OCI-LY7 (cell line): Measurements from ENCODE around the gene C12orf43. TPM values are rescaled to one million over a fixed set of nuclear protein-coding genes. Genes with fewer than 3 reads are reported as not detected.

ENCODE experiments used
- BruUV-seq: library from RNA; stranded (reverse); fragments of 400-500 nt; replicated peaks from 2 replicates; lab custom pipeline; 2021; lab: Mats Ljungman, UMichigan
- CTCF ChIA-PET: fragments of 300-600 bp; sonication (Branson Sonifier 250); formaldehyde crosslinking; loops from one replicate; lab custom pipeline; 2022; ENCODE audit warnings: antibody characterized with exemption; ENCODE audit not compliant: unreplicated experiment; lab: Charles Lee
- POLR2A ChIA-PET: fragments of 300-600 bp; sonication (Branson Sonifier 250); formaldehyde crosslinking; loops from one replicate; lab custom pipeline; 2022; ENCODE audit warnings: antibody characterized with exemption; lab: Charles Lee
- DNase-seq: peaks from one replicate; pipeline ENCODE4 v3.0.0-alpha.2; 2015; ENCODE audit warnings: low spot score
- H2AFZ ChIP-seq: fragments of 200-600 bp; sonication (generic), shearing (Covaris generic); 2 replicates; pipeline ENCODE4 v1.6.1; 2014; ENCODE audit warnings: mild to moderate bottlenecking, antibody characterized with exemption, low read length, moderate library complexity
- H3K27ac ChIP-seq: fragments of 200-600 bp; sonication (generic); 2 replicates; pipeline ENCODE4 v1.5.1; 2014; ENCODE audit warnings: mixed run types, low read depth, mild to moderate bottlenecking, moderate library complexity, low read length, inconsistent platforms; ENCODE audit not compliant: poor library complexity, severe bottlenecking
- H3K36me3 ChIP-seq: fragments of 200-600 bp; sonication (generic); 2 replicates; pipeline ENCODE4 v1.6.1; 2014; ENCODE audit warnings: mild to moderate bottlenecking, antibody characterized with exemption, low read length, moderate library complexity, mixed read lengths; ENCODE audit not compliant: insufficient read depth
- H3K4me1 ChIP-seq: fragments of 200-600 bp; sonication (generic); 2 replicates; pipeline ENCODE4 v1.5.1; 2014; ENCODE audit warnings: mild to moderate bottlenecking, low read length; ENCODE audit not compliant: insufficient read depth, poor library complexity, severe bottlenecking
- H3K4me2 ChIP-seq: fragments of 200-600 bp; sonication (generic); 2 replicates; pipeline ENCODE4 v1.6.1; 2014; ENCODE audit warnings: mild to moderate bottlenecking, low read length
- H3K4me3 ChIP-seq: fragments of 200-600 bp; sonication (generic); 2 replicates; pipeline ENCODE4 v1.5.1; 2014; ENCODE audit warnings: mild to moderate bottlenecking, low read depth, low read length; ENCODE audit not compliant: poor library complexity, severe bottlenecking
- H3K79me2 ChIP-seq: fragments of 200-600 bp; sonication (generic); 2 replicates; pipeline ENCODE4 v1.6.1; 2016; ENCODE audit warnings: low read depth, mild to moderate bottlenecking, low read length, moderate library complexity, mixed read lengths; ENCODE audit not compliant: insufficient read depth
- H3K9me2 ChIP-seq: fragments of 200-600 bp; sonication (generic); 2 replicates; pipeline ENCODE4 v1.6.1; 2016; ENCODE audit warnings: mild to moderate bottlenecking, low read length, mixed read lengths; ENCODE audit not compliant: insufficient read depth
- H3K9me3 ChIP-seq: fragments of 200-600 bp; sonication (generic); 2 replicates; pipeline ENCODE4 v1.6.1; 2014; ENCODE audit warnings: mild to moderate bottlenecking, mixed run types, low read length, mixed read lengths
- H4K20me1 ChIP-seq: fragments of 200-600 bp; sonication (generic); 2 replicates; pipeline ENCODE4 v1.6.1; 2014; ENCODE audit warnings: mild to moderate bottlenecking, antibody characterized with exemption, low read length, moderate library complexity, mixed read lengths; ENCODE audit not compliant: insufficient read depth
- EZH2phosphoT487 ChIP-seq: fragments of 200-600 bp; sonication (generic); IDR thresholded peaks from 2 replicates; pipeline ENCODE4 v1.6.1; 2018; ENCODE audit warnings: low read depth, borderline replicate concordance, mild to moderate bottlenecking, mixed run types, antibody characterized with exemption, low read length, moderate library complexity, mixed read lengths
- intact Hi-C: fragments of 100-400 bp; cut with micrococcal nuclease; formaldehyde crosslinking; loops from one replicate; pipeline ENCODE4 v1.10.0; 2022; ENCODE audit not compliant: unreplicated experiment
- total RNA-seq, 2 experiments: library from RNA; depleted of rRNA in 1 of 2; stranded (reverse); fragments of >200 nt in 1 of 2; shearing (Covaris generic) in 1 of 2; gene quantifications; 2 replicates each; pipeline ENCODE4 v1.2.3, GENCODE V29; 2014 to 2022
- TF ChIP-seq, protein P1 (sequence below): fragments of 200-600 bp; sonication (generic); conservative IDR thresholded peaks from 2 replicates; pipeline ENCODE4 v1.5.1; 2014; ENCODE audit warnings: mild to moderate bottlenecking, antibody characterized with exemption, low read length, moderate library complexity, mixed read lengths

The C12orf43 gene
- total RNA-seq, 2 experiments from 2014 or later: 21.4 to 24.7 TPM

DNA sequence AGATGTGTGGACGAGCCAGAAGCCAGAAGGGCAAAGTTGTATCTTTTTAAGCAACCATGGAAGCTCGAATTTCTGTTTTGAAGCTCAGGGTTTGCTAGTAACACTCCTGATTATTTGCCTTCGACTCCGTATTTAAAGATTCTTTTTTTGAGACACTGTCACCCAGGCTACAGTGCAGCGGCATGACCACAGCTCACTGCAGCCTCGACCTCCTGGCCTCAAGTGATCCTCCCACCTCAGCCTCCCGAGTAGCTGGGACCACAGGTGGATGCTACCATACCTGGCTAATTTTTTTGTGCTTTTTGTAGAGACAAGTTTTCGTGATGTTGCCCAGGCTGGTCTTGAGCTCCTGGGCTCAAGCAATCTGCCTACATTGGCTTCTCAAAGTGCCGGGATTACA is 41.5 kb upstream of the C12orf43 start:
- Histone ChIP-seq H3K27ac (no peak overlapping the region), H3K4me3 (no peak overlapping the region), H4K20me1 (no peaks in the 10 kb centered on the region), H3K36me3 (no peaks in the 10 kb centered on the region), H3K9me2 (no peaks in the 10 kb centered on the region), H3K79me2 (no peaks in the 10 kb centered on the region), H3K4me2 (no peak overlapping the region), H3K9me3 (no peaks in the 10 kb centered on the region), H2AFZ (no peak overlapping the region), H3K4me1 (peaks cover 12% of the 10 kb centered on the region)
- TF ChIP-seq, protein P1, sequence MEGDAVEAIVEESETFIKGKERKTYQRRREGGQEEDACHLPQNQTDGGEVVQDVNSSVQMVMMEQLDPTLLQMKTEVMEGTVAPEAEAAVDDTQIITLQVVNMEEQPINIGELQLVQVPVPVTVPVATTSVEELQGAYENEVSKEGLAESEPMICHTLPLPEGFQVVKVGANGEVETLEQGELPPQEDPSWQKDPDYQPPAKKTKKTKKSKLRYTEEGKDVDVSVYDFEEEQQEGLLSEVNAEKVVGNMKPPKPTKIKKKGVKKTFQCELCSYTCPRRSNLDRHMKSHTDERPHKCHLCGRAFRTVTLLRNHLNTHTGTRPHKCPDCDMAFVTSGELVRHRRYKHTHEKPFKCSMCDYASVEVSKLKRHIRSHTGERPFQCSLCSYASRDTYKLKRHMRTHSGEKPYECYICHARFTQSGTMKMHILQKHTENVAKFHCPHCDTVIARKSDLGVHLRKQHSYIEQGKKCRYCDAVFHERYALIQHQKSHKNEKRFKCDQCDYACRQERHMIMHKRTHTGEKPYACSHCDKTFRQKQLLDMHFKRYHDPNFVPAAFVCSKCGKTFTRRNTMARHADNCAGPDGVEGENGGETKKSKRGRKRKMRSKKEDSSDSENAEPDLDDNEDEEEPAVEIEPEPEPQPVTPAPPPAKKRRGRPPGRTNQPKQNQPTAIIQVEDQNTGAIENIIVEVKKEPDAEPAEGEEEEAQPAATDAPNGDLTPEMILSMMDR: no peak
- no peak for TF ChIP-seq EZH2phosphoT487
- intact Hi-C loops: no loop called here
- CTCF ChIA-PET: no interaction called here
- BruUV-seq: no TSS peak
- POLR2A ChIA-PET: no interaction called here
- DNase-seq: no peak

DNA sequence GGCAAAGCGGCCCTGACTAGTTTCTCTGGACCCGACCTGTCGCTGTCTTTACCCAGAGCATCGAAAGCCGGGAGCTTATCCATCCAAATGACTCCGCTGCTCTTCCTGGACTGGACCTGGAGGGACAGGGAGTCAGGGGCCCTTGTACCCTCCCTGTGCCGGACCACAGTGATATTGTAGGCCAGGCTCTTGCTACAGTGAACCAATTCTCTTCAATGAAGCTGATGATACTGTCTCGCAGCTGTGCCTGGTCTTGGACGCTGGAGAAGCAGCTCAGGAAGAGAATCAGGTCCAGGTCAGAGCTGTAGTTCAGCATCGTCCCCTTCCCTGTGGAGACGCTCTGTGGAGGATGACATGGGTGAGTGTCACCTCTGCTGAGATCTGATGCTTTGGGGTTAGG is 37.4 kb upstream of the C12orf43 start:
- no peak overlapping the region for H3K4me3 ChIP-seq
- intact Hi-C loops: no loop called here
- no peak overlapping the region for H3K4me2 ChIP-seq
- no peak overlapping the region for H2AFZ ChIP-seq
- no TSS peak for BruUV-seq
- no peak overlapping the region for H3K27ac ChIP-seq
- no peaks in the 10 kb centered on the region for H3K4me1 ChIP-seq
- H3K79me2 ChIP-seq: no peaks in the 10 kb centered on the region
- no peaks in the 10 kb centered on the region for H4K20me1 ChIP-seq
- H3K9me3 ChIP-seq: no peaks in the 10 kb centered on the region
- TF ChIP-seq, protein P1: no peak
- TF ChIP-seq EZH2phosphoT487: no peak
- no peak for DNase-seq
- ChIA-PET CTCF (no interaction called here), POLR2A (interaction anchor here (0.5 to 0.6 kb wide), 4 partner anchors 72 to 428 kb away, joined by 3 read pairs; no protein-coding TSS in a partner anchor)
- H3K36me3 ChIP-seq: no peaks in the 10 kb centered on the region
- H3K9me2 ChIP-seq: no peaks in the 10 kb centered on the region

DNA sequence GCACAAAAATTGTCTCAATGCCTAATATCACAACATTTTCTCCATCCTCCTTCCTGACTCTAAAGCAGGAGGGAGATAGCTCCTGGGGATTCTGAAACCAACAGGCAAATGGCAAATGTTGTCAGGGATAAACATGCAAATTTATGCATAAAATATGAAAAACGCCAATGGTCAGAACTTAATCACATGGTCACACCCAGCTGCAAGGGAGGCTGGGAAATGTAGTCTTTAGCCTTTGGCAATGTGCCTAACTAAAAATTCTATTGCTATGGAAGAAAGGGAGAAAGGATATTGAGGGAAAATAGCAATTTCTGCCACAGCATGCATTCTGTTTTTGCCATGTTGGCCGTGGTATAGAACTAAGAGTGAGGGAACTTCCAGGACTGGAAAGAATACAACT is 34.4 kb upstream of the C12orf43 start:
- intact Hi-C loops: no loop called here
- Histone ChIP-seq H3K9me3 (no peaks in the 10 kb centered on the region), H3K27ac (no peak overlapping the region), H3K79me2 (no peaks in the 10 kb centered on the region), H3K4me2 (no peak overlapping the region), H3K9me2 (no peaks in the 10 kb centered on the region), H4K20me1 (no peaks in the 10 kb centered on the region), H2AFZ (no peak overlapping the region), H3K4me1 (no peaks in the 10 kb centered on the region), H3K4me3 (no peak overlapping the region), H3K36me3 (no peaks in the 10 kb centered on the region)
- TF ChIP-seq, protein P1: no peak
- no peak for TF ChIP-seq EZH2phosphoT487
- no TSS peak for BruUV-seq
- ChIA-PET CTCF (no interaction called here), POLR2A (interaction anchor here (1.0 kb wide), 1 partner anchor 138 kb away, joined by 4 read pairs; no protein-coding TSS in a partner anchor)
- DNase-seq: no peak
